Measurements from ENCODE around the gene PYROXD2. TPM values are rescaled to one million over a fixed set of nuclear protein-coding genes. Genes with fewer than 3 reads are reported as not detected.
"Not testable (repeated sequence)": the region's sequence is repeated elsewhere in the genome, so short reads cannot be mapped to it uniquely, and the experiment has no call there.

The PYROXD2 gene
- total RNA-seq, 1 experiment from 2014 or later = 8.1 TPM

DNA sequence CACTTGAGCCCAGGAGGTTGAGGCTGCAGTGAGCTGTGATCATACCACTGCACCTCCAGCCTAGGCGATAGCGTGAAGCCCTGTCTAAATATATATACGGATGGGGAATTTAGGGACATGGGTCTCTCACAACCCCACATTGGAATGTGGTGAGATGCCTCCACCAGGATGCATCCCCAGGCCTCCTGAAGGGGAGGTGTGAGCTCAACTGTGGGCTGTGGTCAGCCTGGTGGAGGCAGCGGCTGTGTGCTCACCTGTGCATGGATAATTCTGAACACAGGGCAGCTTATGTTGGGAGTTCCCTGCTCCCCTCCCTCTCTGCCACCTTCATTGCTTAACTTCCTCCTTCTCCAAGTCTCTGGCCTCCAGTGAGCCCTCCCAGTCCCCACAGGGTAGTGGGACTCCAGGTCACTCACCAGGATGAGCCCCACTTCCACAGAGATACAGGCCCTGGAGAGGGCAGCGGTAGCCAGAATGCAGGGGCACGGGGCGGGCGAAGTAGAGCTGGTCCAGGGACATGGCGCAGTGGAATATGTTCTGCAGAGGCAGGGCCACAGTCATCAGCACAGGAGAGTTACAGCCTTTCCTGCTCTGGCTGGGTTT is 30.4 kb downstream of the PYROXD2 start (continued):
- TF ChIP-seq, protein P1, sequence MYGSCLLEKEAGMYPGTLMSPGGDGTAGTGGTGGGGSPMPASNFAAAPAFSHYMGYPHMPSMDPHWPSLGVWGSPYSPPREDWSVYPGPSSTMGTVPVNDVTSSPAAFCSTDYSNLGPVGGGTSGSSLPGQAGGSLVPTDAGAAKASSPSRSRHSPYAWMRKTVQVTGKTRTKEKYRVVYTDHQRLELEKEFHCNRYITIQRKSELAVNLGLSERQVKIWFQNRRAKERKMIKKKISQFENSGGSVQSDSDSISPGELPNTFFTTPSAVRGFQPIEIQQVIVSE (CRISPR knock-in tag; IDR thresholded peaks at IDR 0.05; ENCODE audit: borderline replicate concordance) = no peak

- CTCF ChIA-PET = no interaction called here
- POLR2A ChIA-PET = interaction anchor here (1.0 kb wide), 1 partner anchor 19 kb away, joined by 3 read pairs; no protein-coding TSS in a partner anchor
- no peak for DNase-seq (ENCODE audit: low spot score)
- Mint-ChIP-seq H3K27me3 (ENCODE audit: low read depth) (no peaks in the 10 kb centered on the region), H3K4me1 (peaks cover 13% of the 10 kb centered on the region), H3K36me3 (peaks cover 2% of the 10 kb centered on the region; the same call in 1 of the 2 replicates), H3K27ac (no peak overlapping the region), H3K9me3 (no peaks in the 10 kb centered on the region), H3K4me3 (no peak overlapping the region)
- no peak for ATAC-seq
- TF ChIP-seq STAT6 (CRISPR knock-in tag; conservative IDR thresholded peaks at IDR 0.05; ENCODE audit: low read depth) = no peak
- TF ChIP-seq FOXP1 (CRISPR knock-in tag; IDR thresholded peaks at IDR 0.05; ENCODE audit: borderline replicate concordance) = no peak
- TF ChIP-seq ZNF317 (CRISPR knock-in tag; IDR thresholded peaks at IDR 0.05; ENCODE audit: borderline replicate concordance, low read depth) = no peak
- TF ChIP-seq ATF1 (CRISPR knock-in tag; IDR thresholded peaks at IDR 0.05) = no peak
- TF ChIP-seq MYBL2 (CRISPR knock-in tag; IDR thresholded peaks at IDR 0.05) = no peak
- TF ChIP-seq, protein P2, sequence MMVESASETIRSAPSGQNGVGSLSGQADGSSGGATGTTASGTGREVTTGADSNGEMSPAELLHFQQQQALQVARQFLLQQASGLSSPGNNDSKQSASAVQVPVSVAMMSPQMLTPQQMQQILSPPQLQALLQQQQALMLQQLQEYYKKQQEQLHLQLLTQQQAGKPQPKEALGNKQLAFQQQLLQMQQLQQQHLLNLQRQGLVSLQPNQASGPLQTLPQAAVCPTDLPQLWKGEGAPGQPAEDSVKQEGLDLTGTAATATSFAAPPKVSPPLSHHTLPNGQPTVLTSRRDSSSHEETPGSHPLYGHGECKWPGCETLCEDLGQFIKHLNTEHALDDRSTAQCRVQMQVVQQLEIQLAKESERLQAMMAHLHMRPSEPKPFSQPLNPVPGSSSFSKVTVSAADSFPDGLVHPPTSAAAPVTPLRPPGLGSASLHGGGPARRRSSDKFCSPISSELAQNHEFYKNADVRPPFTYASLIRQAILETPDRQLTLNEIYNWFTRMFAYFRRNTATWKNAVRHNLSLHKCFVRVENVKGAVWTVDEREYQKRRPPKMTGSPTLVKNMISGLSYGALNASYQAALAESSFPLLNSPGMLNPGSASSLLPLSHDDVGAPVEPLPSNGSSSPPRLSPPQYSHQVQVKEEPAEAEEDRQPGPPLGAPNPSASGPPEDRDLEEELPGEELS (CRISPR knock-in tag; IDR thresholded peaks at IDR 0.05) = no peak
- no peak for TF ChIP-seq JUN (CRISPR knock-in tag; IDR thresholded peaks at IDR 0.05)
- no peak for TF ChIP-seq ZNF138 (CRISPR knock-in tag; conservative IDR thresholded peaks at IDR 0.05)
- no peak for TF ChIP-seq SMAD3 (CRISPR knock-in tag; IDR thresholded peaks at IDR 0.05; ENCODE audit: borderline replicate concordance)
- no peak for TF ChIP-seq SP1 (CRISPR knock-in tag; conservative IDR thresholded peaks at IDR 0.05)
- TF ChIP-seq, protein P3, sequence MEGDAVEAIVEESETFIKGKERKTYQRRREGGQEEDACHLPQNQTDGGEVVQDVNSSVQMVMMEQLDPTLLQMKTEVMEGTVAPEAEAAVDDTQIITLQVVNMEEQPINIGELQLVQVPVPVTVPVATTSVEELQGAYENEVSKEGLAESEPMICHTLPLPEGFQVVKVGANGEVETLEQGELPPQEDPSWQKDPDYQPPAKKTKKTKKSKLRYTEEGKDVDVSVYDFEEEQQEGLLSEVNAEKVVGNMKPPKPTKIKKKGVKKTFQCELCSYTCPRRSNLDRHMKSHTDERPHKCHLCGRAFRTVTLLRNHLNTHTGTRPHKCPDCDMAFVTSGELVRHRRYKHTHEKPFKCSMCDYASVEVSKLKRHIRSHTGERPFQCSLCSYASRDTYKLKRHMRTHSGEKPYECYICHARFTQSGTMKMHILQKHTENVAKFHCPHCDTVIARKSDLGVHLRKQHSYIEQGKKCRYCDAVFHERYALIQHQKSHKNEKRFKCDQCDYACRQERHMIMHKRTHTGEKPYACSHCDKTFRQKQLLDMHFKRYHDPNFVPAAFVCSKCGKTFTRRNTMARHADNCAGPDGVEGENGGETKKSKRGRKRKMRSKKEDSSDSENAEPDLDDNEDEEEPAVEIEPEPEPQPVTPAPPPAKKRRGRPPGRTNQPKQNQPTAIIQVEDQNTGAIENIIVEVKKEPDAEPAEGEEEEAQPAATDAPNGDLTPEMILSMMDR (IDR thresholded peaks at IDR 0.05) = no peak
- TF ChIP-seq, protein P4, sequence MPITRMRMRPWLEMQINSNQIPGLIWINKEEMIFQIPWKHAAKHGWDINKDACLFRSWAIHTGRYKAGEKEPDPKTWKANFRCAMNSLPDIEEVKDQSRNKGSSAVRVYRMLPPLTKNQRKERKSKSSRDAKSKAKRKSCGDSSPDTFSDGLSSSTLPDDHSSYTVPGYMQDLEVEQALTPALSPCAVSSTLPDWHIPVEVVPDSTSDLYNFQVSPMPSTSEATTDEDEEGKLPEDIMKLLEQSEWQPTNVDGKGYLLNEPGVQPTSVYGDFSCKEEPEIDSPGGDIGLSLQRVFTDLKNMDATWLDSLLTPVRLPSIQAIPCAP (CRISPR knock-in tag; IDR thresholded peaks at IDR 0.05) = no peak
Measured at GRCh38 chr10:98383869-98384268, 31.1 kb downstream of the PYROXD2 start.

DNA sequence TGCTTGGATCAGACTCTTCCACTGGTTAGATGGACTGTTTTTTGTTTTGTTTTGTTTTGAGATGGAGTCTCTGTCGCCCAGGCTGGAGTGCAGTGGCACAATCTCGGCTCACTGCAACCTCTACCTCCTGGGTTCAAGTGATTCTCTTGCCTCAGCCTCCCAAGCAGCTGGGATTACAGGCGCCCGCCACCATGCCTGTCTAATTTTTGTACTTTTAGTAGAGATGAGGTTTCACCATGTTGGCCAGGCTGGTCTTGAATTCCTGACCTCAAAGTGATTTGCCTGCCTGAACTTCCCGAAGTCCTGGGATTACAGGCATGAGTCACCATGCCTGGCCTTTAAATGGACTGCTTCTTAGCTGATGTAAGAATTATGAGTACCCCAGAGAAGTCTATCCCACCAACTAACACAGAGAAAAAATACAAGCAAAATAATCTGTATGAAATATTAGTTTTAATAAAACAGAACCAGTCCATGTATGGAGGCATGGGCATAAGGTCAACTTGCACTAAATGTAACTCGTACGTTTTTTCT is 31.8 kb downstream of the PYROXD2 start:
- H3K36me3 Mint-ChIP-seq; H3K4me3 Mint-ChIP-seq; H3K27ac Mint-ChIP-seq; H3K9me3 Mint-ChIP-seq; ATAC-seq; POLR2A ChIA-PET; H3K27me3 Mint-ChIP-seq (ENCODE audit: low read depth); DNase-seq (ENCODE audit: low spot score): not testable (repeated sequence)
- CTCF ChIA-PET = interaction anchor here (0.7 to 1.2 kb wide), 2 partner anchors 42 to 74 kb away, joined by 3 to 4 read pairs; no protein-coding TSS in a partner anchor
- peaks cover 13% of the 10 kb centered on the region for H3K4me1 Mint-ChIP-seq

All from WTC11 (cell line).